Activated naive CD4-positive, alpha-beta T cell treated with Interleukin-2 at 50 U/mL for 16 hours (primary cell): ENCODE results near the gene ASTN2.

Source experiments
- DNase-seq: peaks from one replicate; pipeline ENCODE4 v3.0.0-alpha.2; 2020

ASTN2 gene

DNA sequence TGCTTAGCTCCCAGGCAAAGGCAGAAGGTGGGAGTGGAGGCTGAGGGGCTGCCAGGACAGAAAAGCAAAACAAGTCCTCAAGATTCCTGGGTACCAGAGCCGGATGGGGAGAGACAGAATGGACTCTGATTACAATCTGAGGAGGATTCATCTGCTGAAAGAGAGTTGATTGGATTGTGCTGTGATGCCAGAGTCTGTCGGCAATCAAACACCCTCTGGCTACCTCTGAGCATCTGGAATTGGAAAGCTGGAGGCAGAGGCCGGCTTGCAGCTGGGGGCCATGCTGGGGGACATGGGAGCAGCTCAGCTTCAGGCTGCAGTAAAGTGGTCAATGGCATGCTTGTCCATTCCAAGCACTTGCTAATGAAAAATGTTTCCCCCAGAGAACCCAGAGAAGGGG is 59.3 kb downstream of the ASTN2 start:
- no peak for DNase-seq

DNA sequence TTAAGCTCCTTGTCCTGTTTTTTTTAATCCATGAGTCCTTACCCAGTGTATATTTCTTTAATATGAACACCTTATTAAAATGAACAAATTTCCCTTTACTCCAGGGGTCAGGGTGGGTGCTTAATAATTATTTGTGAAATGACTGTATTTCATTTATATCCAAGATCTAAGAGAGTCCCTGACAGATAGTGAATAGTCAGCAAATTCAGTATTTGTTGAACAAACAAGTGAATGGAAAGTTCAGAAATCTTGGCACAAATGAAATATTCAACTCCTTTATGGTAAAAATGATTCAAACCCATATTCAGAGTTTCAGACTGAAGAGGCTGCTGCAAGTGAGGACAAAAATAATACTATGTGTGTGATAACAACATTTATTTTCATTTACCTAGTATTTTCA is 59.9 kb downstream of the ASTN2 start:
- DNase-seq: no peak

DNA sequence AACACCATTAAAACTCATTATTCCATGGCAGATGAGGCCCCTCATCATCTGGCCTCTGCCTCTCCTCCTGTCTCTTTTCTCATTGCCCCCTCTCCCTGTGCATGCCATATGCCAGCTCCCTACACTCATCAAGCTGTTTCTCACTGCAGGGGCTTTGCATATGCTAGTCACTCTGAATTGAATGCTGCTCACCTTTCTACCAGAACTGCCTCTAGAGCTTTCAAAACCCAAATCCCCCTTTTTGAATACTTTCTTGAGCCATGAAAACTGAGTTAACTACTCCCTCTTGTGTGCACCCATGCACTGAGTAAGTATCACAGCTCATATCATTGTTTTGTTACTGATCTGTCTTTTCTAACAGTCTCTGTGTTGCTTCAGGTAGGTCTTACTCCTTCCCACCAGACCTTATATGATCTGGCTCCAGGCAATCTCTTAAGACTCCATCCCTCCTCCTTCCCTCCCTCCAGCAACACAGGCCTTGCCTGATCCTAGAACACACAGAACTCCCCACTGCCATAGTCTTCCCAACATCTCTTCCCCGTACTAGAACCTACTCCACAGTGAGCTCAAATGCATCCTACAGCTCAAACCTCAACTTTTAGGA is 60.5 kb downstream of the ASTN2 start:
- DNase-seq: no peak

DNA sequence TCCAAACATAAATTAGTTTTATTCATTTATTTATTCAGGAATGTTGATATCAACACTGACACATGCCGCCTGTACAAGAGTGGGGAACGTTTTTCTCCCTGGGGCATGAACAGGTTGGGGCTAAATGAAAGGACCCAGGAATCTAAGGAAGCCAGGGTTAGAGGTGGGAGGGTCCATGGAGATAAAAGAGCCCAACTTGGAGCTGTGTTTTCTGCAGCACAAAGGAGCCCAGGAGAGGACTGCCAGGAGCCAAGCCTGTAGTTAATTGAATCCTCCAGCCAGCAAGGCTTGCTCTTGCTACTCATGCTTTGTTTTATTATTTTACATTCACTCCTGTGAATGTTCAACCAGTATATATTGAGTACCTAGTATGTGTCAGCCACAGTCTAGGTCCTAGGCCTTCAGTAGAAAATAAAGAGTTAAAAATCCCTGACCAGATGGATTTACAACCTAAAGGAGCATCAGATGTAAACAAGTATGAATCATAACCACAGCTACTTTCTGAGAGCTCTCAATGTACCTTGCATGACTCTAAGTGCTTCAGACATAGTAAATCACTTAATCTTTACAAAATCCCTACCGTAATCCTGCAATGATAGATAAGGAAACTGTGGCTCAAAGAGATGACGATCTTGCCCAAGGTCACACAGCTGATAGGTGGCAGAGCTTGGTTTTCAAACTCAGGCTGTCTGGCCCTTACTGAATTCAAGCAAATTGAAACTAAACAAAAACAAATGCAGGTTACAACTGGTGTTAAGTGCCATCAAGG is 69.8 kb downstream of the ASTN2 start:
- DNase-seq: no peak

DNA sequence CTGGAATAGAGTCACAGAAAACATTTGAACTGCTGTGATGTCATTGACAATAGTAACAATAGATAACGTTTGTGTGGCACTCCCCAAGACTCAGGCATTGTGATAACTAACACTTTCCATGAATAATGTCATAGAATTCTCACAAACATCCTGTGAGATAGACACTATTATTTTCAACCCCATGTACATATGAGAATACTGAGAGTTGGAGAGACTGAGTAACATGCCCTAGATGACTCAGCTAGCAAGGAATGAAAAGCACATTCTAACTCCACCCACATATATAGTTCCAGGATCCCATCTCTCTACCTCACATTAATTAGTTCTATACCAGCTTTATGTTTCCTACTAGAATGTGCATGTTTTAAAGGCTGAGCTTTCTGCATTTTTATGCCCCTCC is 71.4 kb downstream of the ASTN2 start:
- no peak for DNase-seq

DNA sequence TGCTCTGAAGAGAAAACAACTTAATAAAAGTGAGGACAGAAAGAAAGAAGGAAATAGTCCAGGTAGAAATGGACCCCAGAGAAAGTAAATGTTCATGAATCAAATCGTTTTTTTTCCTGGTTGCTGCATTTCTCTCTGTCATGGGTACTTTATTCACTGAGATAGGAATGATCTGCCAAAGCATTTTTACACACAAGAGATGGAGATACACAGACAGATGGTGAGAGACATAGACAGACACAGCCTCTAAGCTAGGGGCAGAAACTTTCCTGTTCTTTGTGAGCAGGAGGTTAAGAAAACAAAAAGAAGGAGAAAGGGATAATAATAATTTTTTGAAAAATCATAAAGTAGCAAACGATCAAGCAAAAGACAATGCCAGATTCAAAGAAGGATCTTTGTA is 73.7 kb downstream of the ASTN2 start:
- DNase-seq: no peak

DNA sequence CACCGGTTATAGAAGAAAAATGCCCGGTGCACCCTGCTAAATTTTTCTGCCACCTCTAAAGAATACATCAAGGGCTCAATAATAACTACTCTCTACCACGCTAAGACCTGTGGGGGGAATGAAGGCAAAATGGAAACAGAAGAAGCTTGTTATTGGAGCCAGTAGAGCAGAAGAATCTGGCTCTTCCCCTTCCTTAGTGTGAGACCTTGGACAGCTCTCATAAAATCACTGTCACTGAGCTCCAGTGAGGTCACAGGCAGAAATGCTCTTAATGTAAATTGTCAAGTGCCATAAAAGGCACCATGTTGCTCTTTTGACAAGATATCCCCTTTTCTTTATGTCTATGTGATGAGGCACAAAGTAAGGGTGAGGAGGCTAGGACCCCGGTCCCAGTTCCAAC is 74.4 kb downstream of the ASTN2 start:
- no peak for DNase-seq

DNA sequence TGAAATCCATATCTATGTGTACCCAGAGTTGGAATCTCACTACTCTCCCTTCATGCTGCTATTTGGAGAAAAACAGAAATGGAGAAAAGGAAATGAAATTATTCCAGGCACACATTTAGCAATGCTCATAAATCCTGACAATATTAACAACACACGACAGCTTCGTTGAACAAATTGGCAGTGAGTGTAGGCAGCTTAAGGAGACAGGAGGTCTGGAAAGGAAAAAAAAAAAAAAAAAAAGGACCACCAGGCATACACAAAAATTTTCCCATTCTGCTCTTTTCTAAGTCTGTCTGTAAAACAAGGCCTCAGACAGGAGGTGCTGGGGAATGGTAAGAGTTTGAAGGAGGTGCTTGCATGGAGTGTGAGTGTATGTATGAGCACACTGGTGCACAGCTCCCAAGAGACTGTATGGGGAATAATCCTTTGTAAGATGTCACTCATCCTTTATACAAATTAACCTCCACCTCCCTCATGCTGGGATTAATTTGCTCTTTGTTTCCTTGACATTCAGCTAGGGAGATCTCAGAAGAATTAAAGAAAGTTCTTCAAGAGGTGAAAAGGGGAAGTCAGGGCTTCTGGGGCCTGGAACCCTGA is 78.9 kb downstream of the ASTN2 start:
- no peak for DNase-seq

DNA sequence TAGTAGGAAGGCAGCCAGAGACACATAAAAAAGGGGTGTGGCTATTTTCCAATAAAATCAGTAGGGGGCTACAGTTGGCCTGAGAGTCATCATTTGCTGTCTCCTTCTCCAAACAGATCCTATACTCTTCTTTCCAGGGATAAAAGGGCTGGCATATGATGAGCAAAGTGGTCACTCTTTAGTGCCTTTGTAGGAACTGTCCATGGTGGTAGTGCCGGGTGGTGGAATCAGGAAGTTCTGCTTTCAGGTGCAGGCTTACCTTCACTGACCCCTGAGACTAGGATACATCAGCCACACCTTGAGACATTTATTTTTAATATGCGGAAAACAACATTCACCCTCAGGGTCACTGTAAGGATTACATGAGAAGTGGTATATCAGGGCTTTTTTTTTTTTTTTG is 80.8 kb downstream of the ASTN2 start:
- no peak for DNase-seq

DNA sequence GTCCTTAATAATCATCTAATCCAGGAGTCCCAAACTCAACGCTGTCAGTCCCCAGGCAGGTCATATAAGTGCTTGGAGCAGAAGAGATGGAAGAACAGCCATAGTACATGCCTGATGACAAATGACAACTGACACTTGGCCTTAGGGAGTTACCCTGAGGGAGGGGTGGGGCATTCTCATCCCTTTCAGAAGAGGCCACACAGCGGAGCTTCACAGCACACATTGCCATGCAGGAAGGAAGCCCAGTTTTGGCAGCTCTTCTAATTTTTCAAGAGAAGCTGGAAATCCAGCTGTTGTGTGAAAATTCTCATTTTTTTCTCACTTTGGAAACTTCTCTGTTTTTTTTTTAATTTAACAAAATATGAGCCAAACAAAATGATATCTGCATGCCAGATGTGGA is 89.0 kb downstream of the ASTN2 start:
- DNase-seq: no peak

DNA sequence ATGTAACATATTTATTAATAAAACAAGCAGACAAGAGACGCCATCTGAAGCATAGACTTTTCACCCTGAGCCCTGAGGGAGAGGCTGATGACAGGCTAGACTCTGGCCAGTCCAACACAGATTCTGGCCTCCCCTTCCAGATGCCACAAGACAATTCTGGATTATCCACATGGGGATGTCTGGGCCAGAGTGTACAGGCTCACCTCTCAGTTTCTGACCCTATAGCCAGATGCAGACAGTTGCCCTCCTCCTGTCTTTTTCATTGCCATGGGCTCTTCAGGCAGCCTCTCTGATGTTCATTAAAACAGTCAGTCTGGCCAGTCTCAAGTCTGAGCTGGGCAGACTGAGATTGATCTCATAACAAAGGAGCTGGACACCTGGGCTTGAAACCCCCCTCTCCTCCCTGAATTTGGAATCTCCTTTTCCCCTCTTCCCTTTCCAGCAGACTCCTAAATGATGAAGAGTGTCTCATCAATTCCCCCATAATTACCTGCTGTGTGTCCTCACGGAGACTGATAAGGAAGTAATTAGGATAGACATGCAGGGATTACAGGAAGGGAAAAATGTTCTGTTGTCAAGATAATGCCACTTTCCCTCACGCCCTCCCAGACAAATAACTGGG is 89.6 kb downstream of the ASTN2 start:
- no peak for DNase-seq

DNA sequence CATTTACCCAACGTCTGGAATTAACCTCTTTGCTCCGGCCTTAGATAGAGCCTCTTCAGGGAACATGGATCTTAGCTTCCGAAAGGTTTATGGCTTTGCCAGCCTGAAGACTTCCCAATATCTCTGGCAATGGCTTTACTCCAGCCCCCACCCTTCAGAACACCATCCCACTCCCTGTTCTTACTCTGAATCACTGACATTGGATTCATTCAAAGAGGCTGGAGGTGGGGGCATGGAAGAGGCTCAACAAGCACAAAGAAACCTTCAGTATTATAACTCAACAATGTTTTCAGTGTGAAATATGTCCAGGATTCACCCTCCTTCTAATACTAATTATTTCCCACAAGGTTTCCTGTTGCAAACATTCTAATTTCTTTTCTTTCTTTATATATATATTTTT is 91.5 kb downstream of the ASTN2 start:
- no peak for DNase-seq

DNA sequence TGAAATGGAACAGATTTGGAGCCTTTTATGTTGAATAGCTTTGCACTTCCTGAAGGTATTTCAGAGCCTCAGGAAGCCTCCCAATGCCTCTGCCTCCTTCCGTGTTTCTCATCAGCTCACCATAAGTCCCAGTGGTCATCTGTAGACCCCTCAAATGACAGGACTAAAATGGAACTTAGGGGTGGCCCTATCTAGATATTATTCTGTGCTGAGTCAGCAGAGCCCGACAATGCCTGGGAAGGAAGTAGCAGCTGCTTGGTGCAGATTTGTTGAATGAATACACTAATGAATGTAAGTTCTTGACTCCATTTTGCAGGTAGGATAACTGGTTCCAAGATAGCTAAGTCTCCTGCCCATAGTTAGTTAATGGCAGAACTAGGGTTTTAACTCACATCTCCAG is 97.7 kb downstream of the ASTN2 start:
- no peak for DNase-seq

DNA sequence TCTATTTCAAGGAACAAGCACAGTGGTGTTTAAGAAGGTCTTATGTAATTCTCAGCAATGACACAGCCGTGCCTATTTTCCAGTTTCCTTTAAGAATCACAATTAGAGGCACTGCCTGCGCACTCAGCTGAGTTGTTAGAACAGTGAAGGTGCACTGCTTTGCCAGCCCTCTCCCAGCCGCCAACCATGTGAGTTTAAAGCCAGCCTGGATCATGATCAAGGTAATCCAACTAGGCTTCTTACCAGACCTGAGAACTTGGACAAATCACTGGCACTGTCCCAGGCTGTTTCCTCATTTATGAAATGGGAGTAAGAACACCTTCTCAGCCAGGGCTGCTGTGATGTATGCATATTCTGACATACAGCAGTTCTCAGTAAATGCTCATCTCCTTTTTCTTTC is 99.6 kb downstream of the ASTN2 start:
- no peak for DNase-seq

DNA sequence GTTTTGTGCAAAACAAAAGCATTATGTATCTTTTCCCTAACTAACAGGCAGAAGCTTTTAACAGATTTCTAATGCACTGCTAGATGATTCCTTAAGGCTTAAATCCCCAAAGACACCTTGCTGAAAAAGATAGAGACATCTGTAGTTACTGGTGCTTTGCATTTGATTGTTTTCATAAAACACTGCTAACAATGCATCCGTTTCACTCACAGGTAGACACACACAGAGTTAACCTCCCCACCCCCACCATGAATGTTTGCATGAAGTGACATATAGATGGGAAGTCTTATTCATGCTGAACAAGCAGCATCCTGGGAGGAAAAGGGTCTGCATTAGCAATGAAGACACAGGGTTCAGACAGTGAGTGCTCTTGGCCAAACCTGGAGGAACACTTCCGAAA is 100.9 kb downstream of the ASTN2 start:
- DNase-seq: no peak

DNA sequence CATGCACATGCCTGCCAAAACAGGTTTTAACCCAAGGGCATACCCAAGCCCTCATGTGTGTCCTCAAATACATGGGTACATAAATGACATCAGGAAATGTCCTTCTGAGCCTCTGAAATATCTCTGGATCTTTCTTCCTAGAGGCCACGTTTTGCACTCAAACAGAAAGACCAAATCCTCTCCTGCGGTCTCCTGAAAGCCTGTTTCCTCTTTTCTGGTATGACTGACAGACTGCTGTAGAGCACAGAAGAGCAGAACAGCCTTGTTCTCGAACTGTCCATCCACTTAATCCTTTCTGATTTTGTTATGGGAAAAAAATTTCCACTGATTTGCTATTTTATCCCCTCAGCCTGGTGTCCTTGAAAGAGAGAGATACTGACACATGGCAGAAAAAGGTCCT is 107.2 kb downstream of the ASTN2 start:
- DNase-seq: no peak

DNA sequence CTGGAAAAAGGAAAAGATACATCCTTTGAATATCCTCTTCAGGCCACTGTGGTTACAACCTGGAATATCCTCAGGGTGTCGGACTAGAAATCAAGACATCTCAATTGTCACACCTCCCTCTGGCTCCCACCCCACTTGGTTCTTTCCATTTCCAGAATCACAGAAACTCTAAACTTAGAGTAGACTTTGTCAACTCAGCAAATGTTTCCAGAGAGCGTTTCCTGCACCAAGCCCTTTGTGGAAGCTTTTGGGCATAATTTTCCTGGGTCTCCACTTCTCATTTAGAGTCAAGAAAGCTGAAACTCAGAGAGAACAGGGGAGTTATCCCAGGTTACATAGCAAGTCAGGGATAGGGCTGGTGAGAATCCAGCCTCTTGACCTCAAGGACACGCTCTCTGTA is 108.8 kb downstream of the ASTN2 start:
- no peak for DNase-seq

DNA sequence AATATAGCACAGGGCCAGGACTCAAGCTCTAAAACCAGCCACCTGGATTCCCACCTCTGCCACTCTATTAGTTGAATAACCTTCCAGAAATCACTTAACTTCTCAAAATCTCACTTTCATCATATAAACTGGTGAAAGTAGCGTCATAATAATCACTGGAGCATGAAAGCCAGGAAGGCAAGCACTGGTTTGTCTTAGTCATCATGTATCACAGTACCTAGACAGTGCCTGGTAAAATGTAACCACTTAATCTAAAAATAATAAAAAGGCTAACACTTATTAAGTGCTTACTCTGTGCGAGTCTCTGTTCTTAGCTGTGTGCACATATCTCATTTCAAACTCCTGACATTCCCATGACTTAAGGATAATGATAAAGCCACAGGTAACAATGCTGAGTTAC is 109.4 kb downstream of the ASTN2 start:
- no peak for DNase-seq

DNA sequence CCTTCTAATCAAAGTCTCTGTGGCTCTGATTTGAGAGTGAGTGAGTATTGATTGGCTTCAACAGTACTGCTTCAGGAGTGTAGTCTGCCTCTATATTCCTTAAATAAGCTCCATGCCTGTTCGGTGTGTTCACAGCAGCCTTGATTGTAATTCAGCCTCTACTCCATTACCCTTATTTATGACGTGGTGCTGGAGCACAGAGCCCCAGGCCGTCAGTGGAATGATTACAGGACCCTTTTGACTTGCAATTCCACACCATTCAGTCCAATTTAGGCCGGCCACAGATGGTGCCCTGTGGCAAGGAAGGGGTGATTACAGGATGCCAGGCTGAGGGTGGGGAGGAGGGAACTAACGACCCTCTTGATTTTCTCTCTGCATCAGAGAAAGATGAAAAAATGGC is 110.3 kb downstream of the ASTN2 start:
- DNase-seq: no peak

DNA sequence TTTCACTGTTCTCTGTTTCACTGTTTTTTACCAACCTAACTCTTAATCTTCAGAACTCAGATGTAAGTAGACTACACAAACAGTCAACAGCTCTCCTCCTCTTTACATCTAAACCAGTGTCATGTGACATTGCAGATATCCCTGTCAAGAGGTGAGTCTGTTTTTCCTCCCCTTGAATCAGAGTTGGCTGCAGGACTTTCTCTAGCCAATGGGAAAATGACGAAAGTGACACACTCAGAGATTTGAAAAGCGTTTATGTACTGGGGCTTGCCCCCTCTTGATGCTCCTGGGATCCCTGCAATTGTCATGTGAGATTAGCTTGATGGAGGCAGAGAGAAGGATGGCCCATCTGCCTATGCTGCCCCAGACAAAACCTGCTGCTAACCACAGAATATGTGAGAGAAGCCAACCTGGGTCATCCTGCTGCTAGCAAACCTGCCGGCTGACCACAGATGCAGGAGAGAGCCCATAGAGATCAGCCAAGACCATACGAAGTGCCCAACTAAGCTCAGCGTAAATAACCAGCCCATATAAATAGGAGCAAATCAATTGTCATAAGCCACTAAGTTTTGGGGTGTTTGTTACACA is 111.1 kb downstream of the ASTN2 start:
- DNase-seq: no peak

DNA sequence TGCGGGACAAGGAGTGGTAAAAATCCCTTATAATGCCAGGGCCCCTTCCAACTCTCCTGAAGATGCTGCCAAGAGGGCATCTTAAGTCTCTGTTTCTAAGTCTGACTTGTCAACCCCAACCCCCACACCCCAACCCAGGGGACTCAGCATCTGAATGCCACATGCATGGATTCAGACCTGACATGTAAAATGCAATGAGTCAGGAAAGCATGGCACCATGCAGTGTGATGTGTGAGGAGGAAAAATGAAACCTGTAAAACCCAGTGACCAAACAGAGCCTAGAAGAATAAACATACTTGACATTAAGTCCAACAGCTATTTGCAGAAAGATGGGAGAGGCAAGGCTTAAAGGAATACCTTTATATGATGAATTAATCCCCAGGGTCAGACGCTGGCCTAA is 112.4 kb downstream of the ASTN2 start:
- DNase-seq: no peak

DNA sequence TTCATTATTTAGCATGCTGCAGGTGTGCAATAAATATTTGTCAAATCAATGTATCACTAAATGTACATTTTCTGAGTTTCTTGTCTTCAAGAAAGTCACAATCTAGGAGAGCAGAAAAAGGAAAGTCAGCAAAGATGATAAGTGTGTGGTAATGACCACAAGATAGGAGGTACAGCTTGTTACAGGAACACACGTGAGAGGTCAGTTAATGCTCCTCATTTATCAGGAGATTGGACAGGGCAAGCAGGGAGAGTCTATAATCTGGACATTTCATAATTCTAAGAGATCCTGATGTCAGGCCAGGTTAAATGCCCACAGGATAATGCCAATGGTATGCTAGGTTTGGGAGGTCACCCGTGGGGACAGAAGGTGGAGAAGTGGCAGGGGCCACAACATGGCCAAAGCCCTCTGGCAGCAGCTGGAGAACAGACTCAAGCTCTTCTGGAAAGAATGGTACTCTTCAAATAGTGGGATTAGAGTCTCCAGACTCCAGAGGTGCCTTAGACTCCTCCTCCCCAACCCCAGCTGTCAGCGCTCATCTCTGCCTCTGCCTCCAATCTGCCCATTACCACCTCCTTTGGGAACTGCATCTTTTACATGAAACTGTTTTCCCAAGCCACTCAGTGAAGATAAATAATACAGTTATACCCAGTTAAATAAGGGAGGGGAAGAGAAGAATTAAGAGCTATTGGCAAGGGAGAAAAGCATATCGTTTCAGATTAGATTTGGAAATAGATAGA is 114.3 kb downstream of the ASTN2 start:
- DNase-seq: no peak

DNA sequence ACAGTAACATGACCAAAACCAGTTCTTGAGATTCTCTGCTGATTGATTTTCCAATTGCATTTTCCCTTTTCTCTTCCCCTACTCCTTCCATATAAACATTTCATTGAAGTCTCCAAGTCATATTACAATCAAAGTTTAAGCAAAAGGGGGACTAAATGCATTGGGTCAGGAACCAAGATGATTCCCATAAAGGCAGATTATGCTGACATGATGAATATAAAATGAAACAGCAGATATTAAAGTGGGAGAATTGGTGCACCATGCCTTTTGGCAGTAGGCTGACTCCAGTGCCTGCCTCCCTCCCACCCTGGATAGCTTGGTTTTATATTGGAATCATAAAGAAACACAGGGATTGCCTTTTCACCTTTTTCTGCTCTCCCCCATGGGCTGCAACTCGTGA is 118.4 kb downstream of the ASTN2 start:
- DNase-seq: no peak
